Kasumi-1 (cell line): ENCODE results near the gene ZNF853.
"Not testable (repeated sequence)": the region's sequence is repeated elsewhere in the genome, so short reads cannot be mapped to it uniquely, and the experiment has no call there.

Experiments
- DNase-seq, 2 experiments: peaks; one replicate each; lab custom pipeline; 2025; lab: John Stamatoyannopoulos, UW

ZNF853 gene

GRCh38 chr7:6652446-6653011 is 37.1 kb downstream of the ZNF853 start:
- DNase-seq = no peak

- DNase-seq = no peak
Measured at GRCh38 chr7:6653071-6654003, 37.9 kb downstream of the ZNF853 start.

GRCh38 chr7:6654113-6654841 is 38.9 kb downstream of the ZNF853 start:
- no peak for DNase-seq

GRCh38 chr7:6654842-6655610 is 39.6 kb downstream of the ZNF853 start:
- no peak for DNase-seq

- no peak for DNase-seq
Measured at GRCh38 chr7:6655636-6656385, 40.4 kb downstream of the ZNF853 start.

GRCh38 chr7:6656413-6656812 is 41.0 kb downstream of the ZNF853 start:
- DNase-seq = no peak

- no peak for DNase-seq
Measured at GRCh38 chr7:6658618-6659345, 43.4 kb downstream of the ZNF853 start.

- not testable (repeated sequence) for DNase-seq
Measured at GRCh38 chr7:6670851-6671250, 55.4 kb downstream of the ZNF853 start.
